CD14-positive monocyte (primary cell): ENCODE measurements around the gene SFMBT2. TPM values are rescaled to one million over a fixed set of nuclear protein-coding genes. Genes with fewer than 3 reads are reported as not detected.

Experiments used
- DNase-seq, 3 donors: peaks; one replicate each; pipeline ENCODE4 v3.0.0-alpha.2; 2011 to 2022
- H2AFZ ChIP-seq: 2 replicates; pipeline ENCODE4 v1.6.0; 2012; ENCODE audit warnings: mild to moderate bottlenecking, low read depth, low read length, inconsistent platforms; ENCODE audit not compliant: insufficient read depth, poor library complexity, severe bottlenecking
- H3K27ac ChIP-seq, 2 donors: 1 replicate in 1 of 2; 2 replicates in 1 of 2; pipeline ENCODE4 v1.5.1; 2012 to 2013; ENCODE audit warnings: low read length in 2 of 2, control low read depth in 1 of 2, inconsistent platforms in 1 of 2, low read depth in 1 of 2, mild to moderate bottlenecking in 1 of 2
- H3K27me3 ChIP-seq, 2 donors: one replicate each; pipeline versions ENCODE4 v1.6.0 to v1.6.1; 2011 to 2013; ENCODE audit warnings: low read length in 2 of 2; ENCODE audit not compliant: control insufficient read depth in 2 of 2, insufficient read depth in 2 of 2
- H3K36me3 ChIP-seq, 2 donors: replicated peaks in 1 of 2; 1 replicate in 1 of 2; 2 replicates in 1 of 2; pipeline versions ENCODE4 v1.5.1 to v1.6.1; 2012 to 2013; ENCODE audit warnings: low read length in 2 of 2, control low read depth in 1 of 2, inconsistent platforms in 1 of 2, mild to moderate bottlenecking in 1 of 2; ENCODE audit not compliant: insufficient read depth in 2 of 2, control insufficient read depth in 1 of 2
- H3K4me1 ChIP-seq, 2 donors: 1 replicate in 1 of 2; 2 replicates in 1 of 2; pipeline versions ENCODE4 v1.5.1 to v1.6.1; 2012 to 2013; ENCODE audit warnings: low read length in 2 of 2, control low read depth in 1 of 2, inconsistent platforms in 1 of 2, mild to moderate bottlenecking in 1 of 2, moderate library complexity in 1 of 2; ENCODE audit not compliant: insufficient read depth in 2 of 2, control insufficient read depth in 1 of 2
- H3K4me2 ChIP-seq: replicated peaks from 2 replicates; pipeline ENCODE3; 2012; ENCODE audit warnings: low read length, moderate library complexity, mild to moderate bottlenecking; ENCODE audit not compliant: poor library complexity, severe bottlenecking; ENCODE audit errors: extremely low read depth
- H3K4me3 ChIP-seq, 3 experiments: fragments of 200-600 bp in 1 of 3; sonication (generic) in 1 of 3; replicated peaks in 1 of 3; 1 replicate in 2 of 3; 2 replicates in 1 of 3; pipeline ENCODE4 v1.5.1; 2011 to 2013; ENCODE audit warnings: low read length in 3 of 3, mild to moderate bottlenecking in 3 of 3, control low read depth in 2 of 3, low read depth in 2 of 3, inconsistent platforms in 1 of 3, moderate library complexity in 1 of 3
- H3K79me2 ChIP-seq: 2 replicates; pipeline ENCODE4 v1.6.0; 2012; ENCODE audit warnings: mild to moderate bottlenecking, control low read depth, inconsistent platforms, low read length, moderate library complexity; ENCODE audit not compliant: insufficient read depth
- H3K9ac ChIP-seq: 2 replicates; pipeline ENCODE4 v1.6.0; 2017; ENCODE audit warnings: low read length, mild to moderate bottlenecking; ENCODE audit not compliant: insufficient read depth, poor library complexity, severe bottlenecking
- H3K9me3 ChIP-seq, 2 donors: replicated peaks in 1 of 2; 1 replicate in 1 of 2; 2 replicates in 1 of 2; pipeline versions ENCODE4 v1.5.1 to v1.6.1; 2012 to 2013; ENCODE audit warnings: low read length in 2 of 2, control low read depth in 1 of 2; ENCODE audit not compliant: control insufficient read depth in 1 of 2, insufficient read depth in 1 of 2
- H4K20me1 ChIP-seq: 2 replicates; pipeline ENCODE4 v1.6.0; 2012; ENCODE audit warnings: mild to moderate bottlenecking, low read length, control low read depth, moderate library complexity; ENCODE audit not compliant: insufficient read depth
- H3K27ac Mint-ChIP-seq, 7 donors: one replicate each; pipeline ENCODE4 v1.8.0; 2020; ENCODE audit warnings: mild to moderate bottlenecking in 7 of 7, mixed read lengths in 7 of 7, moderate library complexity in 6 of 7, inconsistent platforms in 2 of 7
- H3K27me3 Mint-ChIP-seq, 3 donors: one replicate each; pipeline ENCODE4 v1.8.0; 2021 to 2022; ENCODE audit warnings: low read depth in 3 of 3, mild to moderate bottlenecking in 3 of 3, mixed read lengths in 3 of 3, moderate library complexity in 3 of 3, inconsistent platforms in 1 of 3
- H3K36me3 Mint-ChIP-seq, 2 donors: one replicate each; pipeline ENCODE4 v1.8.0; 2020; ENCODE audit warnings: mixed read lengths in 2 of 2, inconsistent platforms in 1 of 2, mild to moderate bottlenecking in 1 of 2
- H3K4me1 Mint-ChIP-seq: one replicate; pipeline ENCODE4 v1.8.0; 2020; ENCODE audit warnings: mild to moderate bottlenecking, mixed read lengths
- H3K4me3 Mint-ChIP-seq, 2 donors: one replicate each; pipeline ENCODE4 v1.8.0; 2020; ENCODE audit warnings: mild to moderate bottlenecking in 2 of 2, mixed read lengths in 2 of 2, moderate library complexity in 1 of 2
- H3K9me3 Mint-ChIP-seq, 7 donors: one replicate each; pipeline ENCODE4 v1.8.0; 2020 to 2022; ENCODE audit warnings: mixed read lengths in 7 of 7, mild to moderate bottlenecking in 6 of 7, moderate library complexity in 6 of 7, inconsistent platforms in 2 of 7
- CTCF ChIP-seq: fragments of 200-600 bp; IDR thresholded peaks from one replicate; pipeline ENCODE4 v1.8.0; 2022; ENCODE audit warnings: antibody characterized with exemption, mild to moderate bottlenecking
- WGBS: methylation state at CpG from one replicate; pipeline ENCODE4 v1.1.5; 2013; ENCODE audit warnings: missing lambda C conversion rate; ENCODE audit not compliant: insufficient coverage; 5-methylcytosine and 5-hydroxymethylcytosine counted together
- intact Hi-C, 2 donors: fragments of 100-400 bp; cut with micrococcal nuclease; formaldehyde crosslinking; loops; one replicate each; pipeline versions ENCODE4 v1.15.0 to v1.15.1; 2023
- polyA plus RNA-seq, 3 donors: library from polyadenylated mRNA; depleted of rRNA in 1 of 3; unstranded in 2 of 3; stranded (reverse) in 1 of 3; fragments of 300-500 nt in 2 of 3; fragments of >200 nt in 1 of 3; fragmentation: Illumina TruSeq in 2 of 3; gene quantifications; 1 replicate in 2 of 3; 2 replicates in 1 of 3; pipeline ENCODE4 v1.2.3, GENCODE V29; 2012 to 2021

The SFMBT2 gene
- polyA plus RNA-seq, 3 donors = 0.53 to 10.9 (median 1.6) TPM

GRCh38 chr10:7135188-7135587 is 275.6 kb downstream of the SFMBT2 start:
- no peaks in the 10 kb centered on the region for H3K36me3 ChIP-seq

GRCh38 chr10:7134448-7134847 is 276.4 kb downstream of the SFMBT2 start:
- TF ChIP-seq CTCF = no peak
- intact Hi-C loops = no loop called here
- DNase-seq = no peak
- Histone ChIP-seq H3K9ac (no peak overlapping the region), H3K79me2 (no peaks in the 10 kb centered on the region), H3K9me3 (no peaks in the 10 kb centered on the region), H3K27me3 (no peaks in the 10 kb centered on the region), H3K27ac (no peak overlapping the region), H2AFZ (no peak overlapping the region), H3K36me3 (no peaks in the 10 kb centered on the region), H3K4me3 (no peak overlapping the region), H3K4me1 (no peaks in the 10 kb centered on the region), H4K20me1 (no peaks in the 10 kb centered on the region), H3K4me2 (no peak overlapping the region)
- H3K27ac Mint-ChIP-seq = no peak overlapping the region
- H3K4me3 Mint-ChIP-seq = no peak overlapping the region
- H3K9me3 Mint-ChIP-seq = peaks cover 0 to 4% (median 2%) of the 10 kb centered on the region in 7 donors
- peaks cover 0 to 1% (median 0%) of the 10 kb centered on the region in 3 donors for H3K27me3 Mint-ChIP-seq
- H3K4me1 Mint-ChIP-seq = peaks cover 2% of the 10 kb centered on the region
- no CpG with 5 or more reads among the region's 1 CpG for WGBS
- H3K36me3 Mint-ChIP-seq = no peaks in the 10 kb centered on the region

More at GRCh38 chr10:7135188-7135587, 275.6 kb downstream of the SFMBT2 start:
- Histone ChIP-seq H3K4me3 (no peak overlapping the region), H3K9ac (no peak overlapping the region), H3K9me3 (no peaks in the 10 kb centered on the region), H3K27ac (no peak overlapping the region), H2AFZ (no peak overlapping the region), H4K20me1 (no peaks in the 10 kb centered on the region), H3K79me2 (no peaks in the 10 kb centered on the region), H3K4me1 (no peaks in the 10 kb centered on the region), H3K27me3 (no peaks in the 10 kb centered on the region), H3K4me2 (no peak overlapping the region)
- TF ChIP-seq CTCF = no peak
- Mint-ChIP-seq H3K36me3 (no peaks in the 10 kb centered on the region), H3K27ac (no peak overlapping the region), H3K9me3 (peaks cover 0 to 2% (median 2%) of the 10 kb centered on the region in 7 donors), H3K27me3 (peaks cover 0 to 1% (median 0%) of the 10 kb centered on the region in 3 donors), H3K4me3 (no peak overlapping the region), H3K4me1 (peaks cover 2% of the 10 kb centered on the region)
- intact Hi-C loops = no loop called here
- no peak for DNase-seq
